ENCODE measurements around the gene HNRNPH2. TPM values are rescaled to one million over a fixed set of nuclear protein-coding genes. Genes with fewer than 3 reads are reported as not detected.

HNRNPH2 gene
- total RNA-seq, 4 donors from 2014 or later, result 33.8 to 58.1 (median 43.3) TPM

DNA sequence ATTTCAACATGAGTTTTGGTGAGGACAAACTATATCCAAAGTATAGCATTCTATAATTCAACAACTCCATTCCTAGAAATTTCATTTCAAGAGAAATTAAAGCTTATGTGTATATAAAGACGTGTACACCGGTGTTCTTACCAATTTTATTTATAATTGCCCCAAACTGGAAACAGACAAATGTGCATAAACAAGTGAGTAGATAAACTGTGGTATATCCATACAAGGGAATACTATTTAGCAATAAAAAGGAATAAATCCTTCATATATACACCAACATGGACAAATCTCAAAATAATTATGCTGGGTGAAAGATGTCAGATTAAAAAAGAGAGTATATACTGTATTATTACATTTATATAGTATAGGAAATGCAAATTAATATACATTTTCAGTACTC, 19.9 kb downstream of the HNRNPH2 start:
- Histone ChIP-seq H3K36me3 (no peaks in the 10 kb centered on the region), H3K27ac (no peak overlapping the region), H3K9me3 (no peaks in the 10 kb centered on the region), H3K4me3 (no peak overlapping the region), H3K27me3 (no peaks in the 10 kb centered on the region), H3K4me1 (no peaks in the 10 kb centered on the region)
- intact Hi-C loops (cut with DNase I; ENCODE audit: low total_unique reads), result no loop called here
- no peak for DNase-seq
- TF ChIP-seq, protein P1, sequence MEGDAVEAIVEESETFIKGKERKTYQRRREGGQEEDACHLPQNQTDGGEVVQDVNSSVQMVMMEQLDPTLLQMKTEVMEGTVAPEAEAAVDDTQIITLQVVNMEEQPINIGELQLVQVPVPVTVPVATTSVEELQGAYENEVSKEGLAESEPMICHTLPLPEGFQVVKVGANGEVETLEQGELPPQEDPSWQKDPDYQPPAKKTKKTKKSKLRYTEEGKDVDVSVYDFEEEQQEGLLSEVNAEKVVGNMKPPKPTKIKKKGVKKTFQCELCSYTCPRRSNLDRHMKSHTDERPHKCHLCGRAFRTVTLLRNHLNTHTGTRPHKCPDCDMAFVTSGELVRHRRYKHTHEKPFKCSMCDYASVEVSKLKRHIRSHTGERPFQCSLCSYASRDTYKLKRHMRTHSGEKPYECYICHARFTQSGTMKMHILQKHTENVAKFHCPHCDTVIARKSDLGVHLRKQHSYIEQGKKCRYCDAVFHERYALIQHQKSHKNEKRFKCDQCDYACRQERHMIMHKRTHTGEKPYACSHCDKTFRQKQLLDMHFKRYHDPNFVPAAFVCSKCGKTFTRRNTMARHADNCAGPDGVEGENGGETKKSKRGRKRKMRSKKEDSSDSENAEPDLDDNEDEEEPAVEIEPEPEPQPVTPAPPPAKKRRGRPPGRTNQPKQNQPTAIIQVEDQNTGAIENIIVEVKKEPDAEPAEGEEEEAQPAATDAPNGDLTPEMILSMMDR (IDR thresholded peaks at IDR 0.05 in 4 of 5, conservative IDR thresholded peaks at IDR 0.05 in 1 of 5), result no peak
- no peak for TF ChIP-seq POLR2A (IDR thresholded peaks at IDR 0.05)
- in situ Hi-C loops (cut with MboI; ENCODE audit: low sequenced_read_pairs in 4 of 4), result no loop called here
- ATAC-seq, result no peak

DNA sequence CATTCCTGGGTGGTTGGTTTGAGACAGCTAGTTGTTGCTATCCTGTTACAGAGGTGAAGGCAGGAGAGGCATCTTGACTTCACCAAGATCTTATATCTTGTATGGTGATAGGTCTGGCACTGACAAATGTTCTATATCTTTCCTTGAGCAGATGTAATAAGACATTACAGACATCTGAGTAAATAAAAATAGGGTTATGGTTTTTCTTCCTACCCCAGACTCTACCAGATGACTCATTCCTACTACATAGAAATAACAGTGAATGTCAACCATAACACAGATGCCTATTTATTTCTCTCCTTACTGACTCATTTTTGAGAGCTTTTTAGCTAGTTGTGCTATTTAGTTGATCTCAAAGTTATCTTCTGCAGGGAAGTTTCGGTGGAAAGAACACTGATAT, 21.9 kb downstream of the HNRNPH2 start:
- no peak overlapping the region for H3K4me3 ChIP-seq
- H3K36me3 ChIP-seq, result no peaks in the 10 kb centered on the region
- TF ChIP-seq, protein P1 (IDR thresholded peaks at IDR 0.05 in 4 of 5, conservative IDR thresholded peaks at IDR 0.05 in 1 of 5), result no peak
- TF ChIP-seq POLR2A (IDR thresholded peaks at IDR 0.05), result no peak
- in situ Hi-C loops (cut with MboI; ENCODE audit: low sequenced_read_pairs in 4 of 4) (no loop called here), intact Hi-C loops (cut with DNase I; ENCODE audit: low total_unique reads) (no loop called here)
- H3K27me3 ChIP-seq, result no peaks in the 10 kb centered on the region
- H3K9me3 ChIP-seq, result no peaks in the 10 kb centered on the region
- H3K4me1 ChIP-seq, result no peaks in the 10 kb centered on the region
- ATAC-seq, result no peak
- H3K27ac ChIP-seq, result no peak overlapping the region
- DNase-seq, result no peak

GRCh38 chrX:101430457-101431078, 22.5 kb downstream of the HNRNPH2 start:
- ATAC-seq, result no peak
- no peak for TF ChIP-seq POLR2A (IDR thresholded peaks at IDR 0.05)
- Histone ChIP-seq H3K27me3 (no peaks in the 10 kb centered on the region), H3K27ac (no peak overlapping the region), H3K4me3 (no peak overlapping the region), H3K9me3 (no peaks in the 10 kb centered on the region), H3K4me1 (no peaks in the 10 kb centered on the region), H3K36me3 (no peaks in the 10 kb centered on the region)
- DNase-seq, result no peak
- in situ Hi-C loops (cut with MboI; ENCODE audit: low sequenced_read_pairs in 4 of 4) (no loop called here), intact Hi-C loops (cut with DNase I; ENCODE audit: low total_unique reads) (no loop called here)

- in situ Hi-C loops (cut with MboI; ENCODE audit: low sequenced_read_pairs in 4 of 4), result no loop called here
- H3K36me3 ChIP-seq, result no peaks in the 10 kb centered on the region
Measured at GRCh38 chrX:101442085-101442484, 34.1 kb downstream of the HNRNPH2 start.

GRCh38 chrX:101449279-101449678, 41.3 kb downstream of the HNRNPH2 start:
- ATAC-seq (no peak), DNase-seq (no peak)
- H3K4me1 ChIP-seq, result no peaks in the 10 kb centered on the region
- TF ChIP-seq, protein P1 (IDR thresholded peaks at IDR 0.05 in 4 of 5, conservative IDR thresholded peaks at IDR 0.05 in 1 of 5), result no peak
- TF ChIP-seq POLR2A (IDR thresholded peaks at IDR 0.05), result no peak
- no peaks in the 10 kb centered on the region for H3K9me3 ChIP-seq
- in situ Hi-C loops (cut with MboI; ENCODE audit: low sequenced_read_pairs in 4 of 4) (no loop called here), intact Hi-C loops (cut with DNase I; ENCODE audit: low total_unique reads) (no loop called here)
- no peaks in the 10 kb centered on the region for H3K27me3 ChIP-seq
- H3K27ac ChIP-seq, result no peak overlapping the region
- no peak overlapping the region for H3K4me3 ChIP-seq
- no peaks in the 10 kb centered on the region for H3K36me3 ChIP-seq

More at GRCh38 chrX:101442085-101442484, 34.1 kb downstream of the HNRNPH2 start:
- Histone ChIP-seq H3K9me3 (no peaks in the 10 kb centered on the region), H3K4me1 (no peaks in the 10 kb centered on the region), H3K4me3 (no peak overlapping the region), H3K27me3 (no peaks in the 10 kb centered on the region), H3K27ac (no peak overlapping the region)
- TF ChIP-seq, protein P1 (IDR thresholded peaks at IDR 0.05 in 4 of 5, conservative IDR thresholded peaks at IDR 0.05 in 1 of 5), result no peak
- no peak for TF ChIP-seq POLR2A (IDR thresholded peaks at IDR 0.05)
- intact Hi-C loops (cut with DNase I; ENCODE audit: low total_unique reads), result no loop called here
- ATAC-seq (no peak), DNase-seq (no peak)
